Vagina (tissue), 2 donors: ENCODE results near the gene FOXF2. TPM values are rescaled to one million over a fixed set of nuclear protein-coding genes. Genes with fewer than 3 reads are reported as not detected.

Experiments used
- DNase-seq, 2 donors: peaks; one replicate each; pipeline ENCODE4 v3.0.0-alpha.2; 2017; ENCODE audit errors: extremely low spot score in 2 of 2
- H3K27ac ChIP-seq: fragments of 200-600 bp; sonication (generic); one replicate; pipeline ENCODE4 v1.5.1; 2019
- H3K27me3 ChIP-seq: fragments of 200-600 bp; sonication (generic); one replicate; pipeline ENCODE4 v1.5.1; 2019
- H3K36me3 ChIP-seq, 2 donors: fragments of 200-600 bp; sonication (generic); one replicate each; pipeline ENCODE4 v1.5.1; 2017 to 2019
- H3K4me1 ChIP-seq: fragments of 200-600 bp; sonication (generic); one replicate; pipeline ENCODE4 v1.5.1; 2019
- H3K4me3 ChIP-seq, 2 donors: fragments of 200-600 bp; sonication (generic); 1 replicate in 1 of 2; 2 replicates in 1 of 2; pipeline ENCODE4 v1.5.1; 2016 to 2019
- H3K9me3 ChIP-seq: fragments of 200-600 bp; sonication (generic); one replicate; pipeline ENCODE4 v1.5.1; 2019
- CTCF ChIP-seq, 3 experiments: fragments of 450-650 bp in 2 of 3; fragments of 200-600 bp in 1 of 3; sonication (generic) in 1 of 3; IDR thresholded peaks; one replicate each; pipeline ENCODE4 v1.5.1; 2017 to 2019; ENCODE audit warnings: antibody characterized with exemption in 3 of 3, mild to moderate bottlenecking in 2 of 3, moderate library complexity in 2 of 3
- POLR2A ChIP-seq, 2 donors: fragments of 450-650 bp; IDR thresholded peaks; one replicate each; pipeline ENCODE4 v1.6.1; 2017; ENCODE audit warnings: antibody characterized with exemption in 2 of 2, mild to moderate bottlenecking in 2 of 2, moderate library complexity in 2 of 2
- POLR2AphosphoS5 ChIP-seq, 2 donors: sonication (generic); formaldehyde crosslinking; IDR thresholded peaks; one replicate each; pipeline ENCODE4 v1.9.0; 2017; ENCODE audit warnings: antibody characterized with exemption in 2 of 2, mild to moderate bottlenecking in 2 of 2, low read depth in 1 of 2; ENCODE audit not compliant: insufficient read depth in 1 of 2
- intact Hi-C: fragments of 100-400 bp; cut with DNase I; formaldehyde crosslinking; loops from one replicate; pipeline ENCODE4 v1.15.1; 2023
- total RNA-seq: library from RNA; depleted of rRNA; stranded (reverse); fragments of >200 nt; gene quantifications from one replicate; pipeline ENCODE4 v1.2.3, GENCODE V29; 2016

FOXF2 gene
- total RNA-seq, 1 donor from 2014 or later = 1.2 TPM

DNA sequence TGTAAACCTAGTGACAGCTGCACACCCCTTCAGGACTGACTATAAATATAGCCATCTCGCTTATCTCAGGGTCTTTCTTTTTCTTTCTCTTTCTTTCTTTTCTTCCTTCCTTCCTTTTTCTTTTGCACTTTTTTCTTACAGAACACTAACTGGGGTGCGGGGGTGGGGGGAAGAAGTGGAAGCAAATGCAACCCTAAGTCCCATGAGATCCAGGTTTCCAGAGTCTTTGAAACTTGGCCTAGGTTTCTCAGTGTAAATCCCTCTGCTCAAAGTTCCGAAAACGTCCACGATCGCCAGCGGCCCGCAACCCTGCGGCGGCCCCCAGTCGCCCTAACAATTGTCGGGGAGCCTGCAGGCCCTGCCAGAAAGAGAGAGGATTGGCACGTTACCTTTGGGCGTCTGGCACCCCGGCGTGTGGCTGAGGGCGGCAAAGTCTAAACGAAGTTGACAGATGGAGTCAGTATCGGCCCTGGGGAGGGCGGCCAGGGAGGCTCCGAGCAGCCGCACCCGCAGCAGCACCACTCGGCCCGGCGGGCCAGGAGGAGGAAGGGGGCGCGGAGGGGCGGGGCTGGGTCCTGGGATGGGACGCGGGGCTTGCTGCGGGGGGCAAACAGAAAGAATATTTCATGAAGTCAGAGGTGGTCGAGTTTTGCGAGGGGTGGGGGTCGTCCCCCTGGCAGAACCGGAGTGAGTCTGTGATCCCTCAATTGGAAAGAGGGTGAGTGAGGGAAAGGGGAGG, 577 bp upstream of the FOXF2 start:
- no peak for TF ChIP-seq CTCF (IDR thresholded peaks at IDR 0.05)
- TF ChIP-seq POLR2AphosphoS5 (IDR thresholded peaks at IDR 0.05; ENCODE audit: insufficient read depth in 1 of 2, low read depth in 1 of 2) = no peak
- no peak for TF ChIP-seq POLR2A (IDR thresholded peaks at IDR 0.05)
- H3K4me3 ChIP-seq = peak overlapping the region; percentile 41 to 49

GRCh38 chr6:1390133-1390945, 963 bp downstream of the FOXF2 start:
- H3K4me3 ChIP-seq = peak overlapping the region; percentile 41 to 49
- peaks cover 31% of the 10 kb centered on the region for H3K4me1 ChIP-seq
- no peaks in the 10 kb centered on the region for H3K9me3 ChIP-seq
- peaks cover 23% of the 10 kb centered on the region for H3K27me3 ChIP-seq
- H3K36me3 ChIP-seq = no peaks in the 10 kb centered on the region
- no peak for DNase-seq
- intact Hi-C loops = loop anchor here (10.0 kb wide), 1 partner anchor 796 kb away; no protein-coding TSS in a partner anchor
- TF ChIP-seq CTCF (IDR thresholded peaks at IDR 0.05) (no peak), POLR2A (IDR thresholded peaks at IDR 0.05) (no peak), POLR2AphosphoS5 (IDR thresholded peaks at IDR 0.05; ENCODE audit: insufficient read depth in 1 of 2, low read depth in 1 of 2) (no peak)
- peak overlapping the region; percentile 39 for H3K27ac ChIP-seq

More for the DNA sequence above, 577 bp upstream of the FOXF2 start:
- peaks cover 15% of the 10 kb centered on the region for H3K27me3 ChIP-seq
- H3K4me1 ChIP-seq = peaks cover 34% of the 10 kb centered on the region
- DNase-seq = no peak
- H3K27ac ChIP-seq = no peak overlapping the region
- no peaks in the 10 kb centered on the region for H3K9me3 ChIP-seq
- H3K36me3 ChIP-seq = no peaks in the 10 kb centered on the region
- intact Hi-C loops = no loop called here

DNA sequence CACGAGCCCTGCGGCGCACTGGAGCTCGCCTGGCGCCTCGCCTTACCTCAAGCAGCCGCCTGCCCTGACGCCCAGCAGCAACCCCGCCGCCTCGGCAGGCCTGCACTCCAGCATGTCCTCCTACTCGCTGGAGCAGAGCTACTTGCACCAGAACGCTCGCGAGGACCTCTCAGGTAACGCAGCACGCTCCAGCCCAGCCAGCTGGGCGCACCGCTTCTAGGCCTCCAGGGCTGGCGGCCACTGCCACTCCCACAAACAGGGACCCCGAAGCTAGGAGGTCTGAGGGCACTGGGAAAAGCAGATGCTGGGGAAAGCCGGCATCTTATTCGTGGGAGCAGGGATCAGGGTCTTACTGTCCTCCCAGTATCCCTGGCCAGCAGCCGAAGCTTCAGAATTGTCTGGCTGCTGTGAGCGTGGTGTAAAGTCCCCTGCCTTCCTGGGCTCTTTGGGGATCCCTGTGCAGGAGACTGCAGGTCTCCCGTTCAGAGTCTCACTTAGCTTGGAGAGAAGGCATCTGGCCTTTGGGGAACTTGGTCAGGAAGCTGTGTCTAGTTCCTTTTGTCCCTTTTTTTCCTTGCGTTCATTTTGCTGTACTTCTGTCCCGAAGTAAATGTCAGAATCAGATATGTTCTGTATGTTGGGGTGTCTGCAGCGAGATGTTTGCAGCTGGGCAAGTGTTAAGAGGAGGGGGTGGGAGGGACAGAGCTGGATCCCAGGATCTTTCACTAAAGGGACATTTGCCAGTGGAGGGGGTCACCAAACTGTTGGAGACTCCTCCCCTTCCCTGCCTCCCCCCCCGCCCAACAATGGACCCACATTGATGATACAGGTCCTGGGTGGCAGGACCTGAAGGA, 1.8 kb downstream of the FOXF2 start:
- TF ChIP-seq POLR2AphosphoS5 (IDR thresholded peaks at IDR 0.05; ENCODE audit: insufficient read depth in 1 of 2, low read depth in 1 of 2) = no peak
- TF ChIP-seq CTCF (IDR thresholded peaks at IDR 0.05) = no peak
- no peak for TF ChIP-seq POLR2A (IDR thresholded peaks at IDR 0.05)
- Histone ChIP-seq H3K4me3 (peak overlapping the region; percentile 41 to 49), H3K27ac (no peak overlapping the region), H3K36me3 (no peaks in the 10 kb centered on the region), H3K27me3 (peaks cover 19% of the 10 kb centered on the region), H3K4me1 (peaks cover 31% of the 10 kb centered on the region), H3K9me3 (no peaks in the 10 kb centered on the region)
- intact Hi-C loops = loop anchor here (10.0 kb wide), 1 partner anchor 796 kb away; no protein-coding TSS in a partner anchor
- DNase-seq = no peak

DNA sequence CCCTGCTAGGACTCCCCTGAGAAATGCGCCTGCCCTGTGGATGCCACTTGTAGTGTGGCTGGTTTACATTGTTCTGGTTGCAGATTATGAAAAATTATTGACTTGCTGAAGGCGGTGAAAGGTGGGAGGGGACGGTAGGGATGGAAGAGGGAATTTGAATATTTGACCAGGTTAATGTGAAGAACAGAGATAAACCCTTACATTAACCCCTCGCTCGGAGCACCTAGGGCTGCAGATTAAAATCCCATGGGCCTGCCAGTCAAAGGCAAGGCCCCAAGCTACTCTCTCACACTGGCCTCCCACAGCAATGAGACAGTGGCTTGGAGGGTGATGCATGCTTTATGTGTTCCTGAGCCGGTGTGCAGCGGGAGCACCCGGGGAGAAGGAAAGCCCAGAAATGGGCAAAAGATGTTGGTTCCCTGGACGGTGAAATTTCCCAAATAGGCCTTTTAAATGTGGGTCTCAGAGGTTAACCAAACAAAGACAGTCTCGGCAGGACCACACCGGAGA, 2.5 kb downstream of the FOXF2 start:
- peaks cover 19% of the 10 kb centered on the region for H3K27me3 ChIP-seq
- intact Hi-C loops = loop anchor here (10.0 kb wide), 1 partner anchor 797 kb away; no protein-coding TSS in a partner anchor
- H3K27ac ChIP-seq = no peak overlapping the region
- H3K4me1 ChIP-seq = peaks cover 31% of the 10 kb centered on the region
- H3K9me3 ChIP-seq = no peaks in the 10 kb centered on the region
- TF ChIP-seq POLR2AphosphoS5 (IDR thresholded peaks at IDR 0.05; ENCODE audit: insufficient read depth in 1 of 2, low read depth in 1 of 2) = no peak
- no peak for TF ChIP-seq CTCF (IDR thresholded peaks at IDR 0.05)
- TF ChIP-seq POLR2A (IDR thresholded peaks at IDR 0.05) = no peak
- no peaks in the 10 kb centered on the region for H3K36me3 ChIP-seq
- no peak for DNase-seq
- no peak overlapping the region for H3K4me3 ChIP-seq
